ENCODE results near the gene GDPD3.

Gene GDPD3

GRCh38 chr16:30075503-30076275 lies 37.6 kb downstream of the GDPD3 start, which contains the start of gene PPP4C:
Gene PPP4C, plus strand, starts transcription at chr16:30075994. Its CDS starts 384 bp downstream, at chr16:30076378.
- peak; percentile 86 for DNase-seq

GRCh38 chr16:30070490-30070889 lies 42.8 kb downstream of the GDPD3 start:
- no peak for DNase-seq

GRCh38 chr16:30069611-30070462 lies 43.5 kb downstream of the GDPD3 start:
- DNase-seq: no peak

- peak; percentile 29 for DNase-seq
Observed at GRCh38 chr16:30068750-30069610, 44.4 kb downstream of the GDPD3 start.

DNA sequence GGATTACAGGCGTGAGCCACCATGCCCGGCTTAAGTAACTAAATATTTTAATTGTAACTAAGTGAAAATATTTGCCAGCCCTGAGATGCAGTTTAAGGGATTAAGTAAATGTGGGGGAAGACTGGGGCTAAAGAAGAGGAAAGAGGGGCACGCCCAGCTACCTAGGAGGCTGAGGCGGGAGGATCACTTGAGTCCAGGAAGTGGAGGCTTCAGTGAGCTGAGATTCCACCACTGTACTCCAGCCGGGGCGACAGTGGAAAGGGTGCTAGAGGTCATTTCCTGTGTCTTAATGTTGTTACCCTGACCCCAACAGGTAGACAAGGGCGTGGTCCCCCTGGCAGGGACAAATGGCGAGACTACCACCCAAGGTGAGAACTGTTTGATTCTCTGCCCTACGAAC lies 45.0 kb downstream of the GDPD3 start:
- DNase-seq: no peak

DNA sequence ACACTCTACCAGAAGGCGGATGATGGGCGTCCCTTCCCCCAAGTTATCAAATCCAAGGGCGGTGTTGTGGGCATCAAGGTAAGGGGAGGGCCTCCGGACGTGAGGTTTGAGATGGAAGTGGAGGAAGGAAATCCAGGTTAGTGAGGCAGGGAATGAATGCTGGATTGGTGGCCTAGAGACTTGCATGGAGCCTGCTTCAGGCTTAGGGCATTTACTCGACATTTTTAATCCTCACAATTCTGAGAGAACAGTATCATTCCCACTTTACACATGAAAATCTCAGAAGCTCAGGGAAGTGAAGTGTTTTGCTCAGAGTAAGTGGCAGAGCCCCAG lies 45.8 kb downstream of the GDPD3 start:
- DNase-seq: no peak

DNA sequence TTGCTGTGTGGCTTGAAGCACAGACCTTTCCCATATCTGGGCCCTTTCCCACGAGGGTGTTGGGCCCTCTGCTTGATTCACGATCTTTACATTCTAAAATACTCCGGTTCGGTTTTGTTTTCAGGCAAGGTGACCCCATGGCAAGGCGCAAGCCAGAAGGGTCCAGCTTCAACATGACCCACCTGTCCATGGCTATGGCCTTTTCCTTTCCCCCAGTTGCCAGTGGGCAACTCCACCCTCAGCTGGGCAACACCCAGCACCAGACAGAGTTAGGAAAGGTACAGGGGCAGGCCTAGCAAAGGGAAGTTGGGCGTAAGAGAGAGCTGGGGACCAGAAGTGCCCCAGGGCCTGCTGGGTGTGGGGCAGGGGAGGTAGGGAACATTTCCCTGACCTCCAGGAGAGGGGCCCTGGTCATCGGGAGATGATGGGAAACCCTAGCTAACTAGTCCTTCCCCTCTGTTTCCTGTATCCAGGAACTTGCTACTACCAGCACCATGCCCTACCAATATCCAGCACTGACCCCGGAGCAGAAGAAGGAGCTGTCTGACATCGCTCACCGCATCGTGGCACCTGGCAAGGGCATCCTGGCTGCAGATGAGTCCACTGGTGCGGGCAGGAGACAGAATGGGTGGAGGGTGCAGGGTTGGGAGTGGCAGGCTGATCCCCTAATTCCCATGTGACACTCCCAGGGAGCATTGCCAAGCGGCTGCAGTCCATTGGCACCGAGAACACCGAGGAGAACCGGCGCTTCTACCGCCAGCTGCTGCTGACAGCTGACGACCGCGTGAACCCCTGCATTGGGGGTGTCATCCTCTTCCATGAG lies 46.4 kb downstream of the GDPD3 start:
- DNase-seq: no peak

DNA sequence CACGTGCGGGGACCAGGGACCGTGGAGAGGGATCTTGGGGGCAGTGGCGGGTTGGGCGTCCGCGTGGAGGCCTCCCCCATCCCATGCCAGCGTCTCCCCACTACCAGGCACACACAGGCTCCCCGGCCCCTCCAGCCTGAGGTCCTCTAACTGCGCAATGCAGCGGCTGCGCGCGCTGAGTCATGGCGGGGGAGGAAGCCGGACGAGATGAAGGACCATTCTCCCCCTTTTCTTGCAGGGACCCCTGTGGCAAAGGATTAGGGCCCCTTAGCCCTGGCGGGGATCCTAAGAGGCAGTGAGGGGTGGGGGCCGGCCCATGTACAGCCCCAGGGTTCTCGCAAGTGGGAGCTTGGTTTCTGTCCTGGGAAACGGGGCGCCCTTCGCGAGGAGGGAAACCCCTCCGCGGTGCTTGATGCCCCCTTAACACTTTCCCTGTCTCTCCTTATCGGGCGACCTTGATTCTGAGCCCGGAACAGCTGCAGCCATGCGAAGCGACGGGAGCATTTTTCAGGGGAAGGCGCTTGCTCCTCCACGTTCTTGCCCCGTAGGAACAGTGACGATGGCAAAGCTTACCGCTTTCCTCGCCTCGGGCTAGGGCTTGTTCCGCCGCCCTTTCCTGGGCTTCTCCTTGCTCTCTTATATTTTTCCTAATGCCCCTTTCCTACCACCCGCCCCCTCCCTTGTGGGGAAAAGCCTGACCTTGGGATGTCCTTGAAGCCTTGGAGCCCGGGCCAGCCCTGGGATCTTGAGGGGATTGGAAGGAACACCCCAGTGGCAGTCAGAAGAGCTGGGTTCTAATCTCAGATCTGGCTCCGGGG lies 47.2 kb downstream of the GDPD3 start:
- peak; percentile 45 for DNase-seq

DNA sequence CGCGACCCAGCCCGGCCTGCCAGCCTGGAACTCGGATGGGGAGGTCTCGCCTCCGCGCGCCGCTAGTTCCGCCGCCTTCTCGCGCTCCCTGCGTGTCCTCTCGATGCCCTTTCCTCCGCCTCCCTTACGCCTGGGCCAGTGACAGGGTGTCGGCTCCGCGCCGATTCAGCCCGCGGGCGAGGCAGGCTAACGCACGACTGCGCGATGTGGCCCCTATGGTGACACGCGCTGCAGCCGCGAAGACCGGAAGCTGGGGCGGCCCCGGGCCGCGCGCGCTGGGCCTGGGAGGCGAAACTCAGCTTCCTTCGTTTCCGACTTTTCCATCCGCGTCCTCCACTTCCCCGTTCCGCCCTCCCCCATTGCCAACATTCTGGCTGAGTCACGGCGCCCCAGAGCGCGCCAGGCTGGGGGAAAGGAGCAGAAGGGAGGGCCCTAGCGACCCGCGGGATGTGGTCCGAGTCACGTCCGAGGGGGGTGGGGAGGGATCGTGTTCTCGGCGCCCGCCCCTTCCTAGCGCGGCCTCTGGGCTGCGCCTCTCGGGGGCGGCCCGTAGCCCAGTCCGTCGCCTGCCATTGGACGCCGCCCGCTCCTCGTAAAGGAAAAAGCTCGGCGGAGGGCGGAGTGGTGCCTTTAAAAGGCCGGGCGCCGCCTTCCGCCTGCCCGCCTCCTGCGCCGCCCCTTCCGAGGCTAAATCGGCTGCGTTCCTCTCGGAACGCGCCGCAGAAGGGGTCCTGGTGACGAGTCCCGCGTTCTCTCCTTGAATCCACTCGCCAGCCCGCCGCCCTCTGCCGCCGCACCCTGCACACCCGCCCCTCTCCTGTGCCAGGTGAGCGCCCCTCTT lies 48.0 kb downstream of the GDPD3 start, which contains the start of gene ALDOA:
Gene ALDOA, plus strand, starts transcription at position 659 of the 841 bp plus-strand sequence. CDS start 1,138 bp downstream, outside the sequence.
- peak; percentile 99 for DNase-seq

DNA sequence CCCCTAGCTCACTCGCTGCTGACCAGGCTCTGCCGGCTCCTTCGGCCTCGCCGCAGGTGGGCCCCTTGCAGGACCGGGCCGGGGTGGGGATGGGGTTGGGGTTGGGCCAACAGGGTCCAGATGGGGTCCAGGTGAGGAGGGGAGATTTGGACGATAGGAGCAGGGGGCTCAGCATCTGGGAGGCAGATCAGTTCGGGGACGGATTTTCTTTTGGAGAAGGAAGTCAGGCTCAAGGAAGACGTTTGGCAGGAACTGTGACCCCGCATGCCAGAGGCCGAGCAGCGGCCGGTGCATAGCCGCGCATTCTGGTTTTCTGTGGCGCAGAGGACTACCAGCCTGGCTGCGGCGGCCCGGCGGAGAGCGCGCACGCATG lies 48.6 kb downstream of the GDPD3 start:
- DNase-seq: no peak

GRCh38 chr16:30063893-30064728 lies 49.2 kb downstream of the GDPD3 start:
- DNase-seq: peak; percentile 46

GRCh38 chr16:30063278-30063892 lies 50.0 kb downstream of the GDPD3 start:
- DNase-seq: no peak

- DNase-seq: no peak
Observed at GRCh38 chr16:30060836-30061554, 52.3 kb downstream of the GDPD3 start.

GRCh38 chr16:30060346-30060745 lies 53.0 kb downstream of the GDPD3 start:
- no peak for DNase-seq

DNA sequence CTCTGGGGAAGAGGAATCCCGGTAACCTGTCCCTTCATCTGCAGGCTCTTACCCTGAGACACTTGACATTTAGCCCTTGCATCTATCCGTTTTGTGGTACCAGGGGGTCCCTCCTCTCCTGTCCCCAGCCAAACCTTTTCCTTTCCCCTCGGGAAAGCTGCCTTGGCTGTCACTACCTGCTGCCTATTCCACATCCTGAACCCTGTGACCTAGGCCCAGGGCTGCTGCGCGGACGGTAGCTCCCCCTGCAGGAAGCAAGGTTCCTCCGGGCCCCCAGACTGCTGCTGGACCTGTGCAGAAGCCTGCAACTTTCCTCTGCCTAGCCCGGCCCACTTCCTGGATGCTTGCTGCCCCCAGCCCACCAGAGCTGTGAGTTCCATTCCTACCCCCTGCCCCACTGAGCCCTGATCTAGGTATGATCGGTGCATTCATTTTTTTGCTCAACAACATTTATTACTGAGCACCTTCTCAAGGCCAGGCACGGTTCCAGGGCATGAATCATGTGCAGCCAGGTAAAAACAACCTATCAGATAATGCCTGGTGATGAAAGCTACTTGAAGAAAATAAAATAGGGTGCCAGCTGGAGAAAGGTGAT lies 58.3 kb downstream of the GDPD3 start:
- DNase-seq: no peak

Measured in fibroblast of upper back skin (primary cell).